Keratinocyte (primary cell): ENCODE data around the gene MAFF. TPM values are rescaled to one million over a fixed set of nuclear protein-coding genes. Genes with fewer than 3 reads are reported as not detected.

Experiments
- DNase-seq: peaks from one replicate; pipeline ENCODE4 v3.0.0-alpha.2; 2011; ENCODE audit warnings: low read depth, missing footprints, low spot score
- FAIRE-seq: peaks from 2 replicates; lab custom pipeline; 2011; peaks lifted over from hg19 to GRCh38; lab: Jason Lieb, UNC
- H2AFZ ChIP-seq: 2 replicates; pipeline ENCODE4 v1.6.0; 2012; ENCODE audit warnings: low read length, control low read depth, inconsistent platforms; ENCODE audit not compliant: control insufficient read depth
- H3K27ac ChIP-seq: 2 replicates; pipeline ENCODE4 v1.5.1; 2011; ENCODE audit warnings: low read length; ENCODE audit not compliant: control insufficient read depth, insufficient read depth
- H3K27me3 ChIP-seq: 3 replicates; pipeline ENCODE4 v1.6.0; 2011; ENCODE audit warnings: low read length; ENCODE audit not compliant: control insufficient read depth, insufficient read depth; ENCODE audit errors: extremely low read depth
- H3K36me3 ChIP-seq, 2 experiments: 2 replicates in 1 of 2; 3 replicates in 1 of 2; pipeline ENCODE4 v1.5.1; 2011; ENCODE audit warnings: low read length in 2 of 2, mild to moderate bottlenecking in 1 of 2; ENCODE audit not compliant: control insufficient read depth in 2 of 2, insufficient read depth in 2 of 2; ENCODE audit errors: extremely low read depth in 1 of 2
- H3K4me1 ChIP-seq: 3 replicates; pipeline ENCODE4 v1.5.1; 2011; ENCODE audit warnings: low read length; ENCODE audit not compliant: control insufficient read depth, insufficient read depth; ENCODE audit errors: extremely low read depth
- H3K4me2 ChIP-seq: 3 replicates; pipeline ENCODE4 v1.6.0; 2011; ENCODE audit warnings: low read depth, low read length; ENCODE audit not compliant: control insufficient read depth, insufficient read depth; ENCODE audit errors: extremely low read depth
- H3K4me3 ChIP-seq, 3 experiments: fragments of 200-600 bp in 1 of 3; sonication (generic) in 1 of 3; 2 replicates in 2 of 3; 3 replicates in 1 of 3; pipeline ENCODE4 v1.5.1; 2011 to 2016; ENCODE audit warnings: low read length in 3 of 3, mild to moderate bottlenecking in 3 of 3, control low read depth in 2 of 3, inconsistent platforms in 1 of 3, low read depth in 1 of 3, mixed read lengths in 1 of 3, mixed run types in 1 of 3, moderate library complexity in 1 of 3; ENCODE audit not compliant: control insufficient read depth in 2 of 3, insufficient read depth in 2 of 3; ENCODE audit errors: extremely low read depth in 1 of 3
- H3K79me2 ChIP-seq: 2 replicates; pipeline ENCODE4 v1.6.0; 2012; ENCODE audit warnings: low read length; ENCODE audit not compliant: control insufficient read depth, insufficient read depth
- H3K9ac ChIP-seq: 3 replicates; pipeline ENCODE4 v1.6.0; 2011; ENCODE audit warnings: low read length; ENCODE audit not compliant: control insufficient read depth, insufficient read depth; ENCODE audit errors: extremely low read depth
- H3K9me1 ChIP-seq: 3 replicates; pipeline ENCODE4 v1.6.0; 2011; ENCODE audit warnings: low read length; ENCODE audit not compliant: control insufficient read depth, insufficient read depth; ENCODE audit errors: extremely low read depth
- H3K9me3 ChIP-seq: 2 replicates; pipeline ENCODE4 v1.5.1; 2012; ENCODE audit warnings: low read depth, low read length; ENCODE audit not compliant: control insufficient read depth
- H4K20me1 ChIP-seq: 3 replicates; pipeline ENCODE4 v1.6.0; 2011; ENCODE audit warnings: low read length; ENCODE audit not compliant: control insufficient read depth, insufficient read depth; ENCODE audit errors: extremely low read depth
- CTCF ChIP-seq, 3 experiments: IDR thresholded peaks in 1 of 3; conservative IDR thresholded peaks in 1 of 3; optimal IDR thresholded peaks in 1 of 3; 2 replicates in 2 of 3; 3 replicates in 1 of 3; pipeline versions ENCODE3 to v1.5.1; 2011; ENCODE audit warnings: low read length in 3 of 3, mild to moderate bottlenecking in 3 of 3, moderate library complexity in 2 of 3, control low read depth in 1 of 3, inconsistent platforms in 1 of 3; ENCODE audit not compliant: insufficient read depth in 2 of 3; ENCODE audit errors: extremely low read depth in 1 of 3
- EZH2 ChIP-seq: IDR thresholded peaks from one replicate; pipeline ENCODE4 v1.6.1; 2012; ENCODE audit warnings: inconsistent platforms, mild to moderate bottlenecking, low read length, moderate library complexity
- dilution Hi-C: fragments of 300-500 bp; cut with MboI; formaldehyde crosslinking; loops from one replicate; pipeline ENCODE4 v1.7.0; 2020; ENCODE audit warnings: low sequenced_read_pairs; ENCODE audit not compliant: extremely low pct_ligation_motif_present
- polyA plus RNA-seq, 5 experiments: library from polyadenylated mRNA; depleted of rRNA in 3 of 5; stranded (reverse) in 3 of 5; stranded (forward) in 1 of 5; unstranded in 1 of 5; fragments of >200 nt; gene quantifications; 1 replicate in 1 of 5; 2 replicates in 3 of 5; 3 replicates in 1 of 5; pipeline versions ENCODE4 v1.2.1 to v1.2.3, GENCODE V29; 2011 to 2012; ENCODE audit warnings: missing spikeins in 2 of 5, low read depth in 1 of 5, low replicate concordance in 1 of 5

The MAFF gene
- polyA plus RNA-seq, 1 donor (not counting 4 experiments of a cell fraction or from before 2014, with no cell fraction given): 10.5 TPM

DNA sequence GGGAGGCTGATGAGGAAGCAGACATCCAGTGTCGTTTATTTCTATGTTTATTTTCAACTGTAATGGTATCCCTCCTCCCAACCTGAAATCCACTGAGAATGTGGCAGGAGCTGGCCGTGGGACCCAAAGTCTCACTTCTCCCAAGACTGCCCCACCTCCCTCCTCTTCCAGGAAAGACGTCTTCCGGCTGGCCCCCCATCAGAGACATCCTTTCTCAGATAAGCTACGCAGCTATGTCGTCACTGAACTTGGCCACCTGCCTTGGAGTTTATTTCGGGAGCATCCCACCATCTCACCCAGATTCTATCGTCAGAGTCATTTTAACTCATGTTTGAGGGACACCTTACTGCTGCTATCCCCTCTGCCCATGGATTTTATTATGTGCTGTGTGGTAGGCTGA, 57.1 kb downstream of the MAFF start:
- H3K9me1 ChIP-seq: no peaks in the 10 kb centered on the region
- no peak overlapping the region for H3K4me2 ChIP-seq
- DNase-seq (no peak), FAIRE-seq (no peak)
- no peak overlapping the region for H3K9ac ChIP-seq
- no peak overlapping the region for H2AFZ ChIP-seq
- no peak for TF ChIP-seq EZH2
- no peak for TF ChIP-seq CTCF (optimal IDR thresholded peaks at IDR 0.05 in 1 of 3, IDR thresholded peaks at IDR 0.05 in 1 of 3, conservative IDR thresholded peaks at IDR 0.05 in 1 of 3; ENCODE audit: extremely low read depth in 1 of 3, insufficient read depth in 2 of 3, low read length in 3 of 3)
- no peaks in the 10 kb centered on the region for H3K9me3 ChIP-seq
- no peak overlapping the region for H3K4me3 ChIP-seq
- H4K20me1 ChIP-seq: peaks cover 3% of the 10 kb centered on the region
- H3K79me2 ChIP-seq: peaks cover 73% of the 10 kb centered on the region
- peaks cover 6% of the 10 kb centered on the region for H3K4me1 ChIP-seq
- dilution Hi-C loops: no loop called here
- peaks cover 0 to 7% of the 10 kb centered on the region in 2 experiments for H3K36me3 ChIP-seq
- H3K27ac ChIP-seq: no peak overlapping the region
- H3K27me3 ChIP-seq: no peaks in the 10 kb centered on the region

DNA sequence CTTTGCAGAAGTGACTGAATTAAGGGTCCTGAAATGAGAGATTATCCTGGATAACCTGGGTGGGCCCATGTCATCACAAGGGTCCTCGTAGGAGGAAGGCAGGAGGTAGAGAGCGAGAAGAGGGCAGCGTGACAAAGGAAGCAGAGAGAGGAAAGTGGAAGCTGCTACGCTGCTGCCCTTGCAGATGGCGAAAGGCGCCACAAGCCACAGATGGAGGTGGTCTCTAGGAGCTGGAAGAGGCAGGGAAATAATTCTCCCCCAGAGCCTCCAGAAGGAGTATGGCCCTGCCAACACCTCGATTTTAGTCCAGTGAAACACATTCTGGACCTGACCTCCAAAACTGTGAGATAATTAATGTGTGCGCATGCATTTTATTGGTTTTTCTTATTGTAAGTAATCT, 57.6 kb downstream of the MAFF start:
- Histone ChIP-seq H3K27ac (no peak overlapping the region), H3K9ac (no peak overlapping the region), H3K79me2 (peaks cover 76% of the 10 kb centered on the region), H3K4me3 (no peak overlapping the region), H3K27me3 (no peaks in the 10 kb centered on the region), H3K36me3 (peaks cover 0 to 11% of the 10 kb centered on the region in 2 experiments), H3K4me1 (peaks cover 6% of the 10 kb centered on the region), H3K9me3 (no peaks in the 10 kb centered on the region), H2AFZ (no peak overlapping the region), H4K20me1 (peaks cover 8% of the 10 kb centered on the region), H3K4me2 (no peak overlapping the region), H3K9me1 (no peaks in the 10 kb centered on the region)
- dilution Hi-C loops: no loop called here
- FAIRE-seq (no peak), DNase-seq (no peak)
- TF ChIP-seq EZH2: no peak
- TF ChIP-seq CTCF (optimal IDR thresholded peaks at IDR 0.05 in 1 of 3, IDR thresholded peaks at IDR 0.05 in 1 of 3, conservative IDR thresholded peaks at IDR 0.05 in 1 of 3; ENCODE audit: extremely low read depth in 1 of 3, insufficient read depth in 2 of 3, low read length in 3 of 3): no peak
